Midbrain (tissue), 1 donor: ENCODE data around the gene PNMA5.

Experiments used
- DNase-seq: peaks from one replicate; lab custom pipeline; 2025; lab: John Stamatoyannopoulos, UW

Gene PNMA5

GRCh38 chrX:152958524-152959465, 35.1 kb downstream of the PNMA5 start:
- DNase-seq = peak; percentile 90

GRCh38 chrX:152958047-152958446, 35.9 kb downstream of the PNMA5 start:
- no peak for DNase-seq

- DNase-seq = no peak
Measured at GRCh38 chrX:152950786-152951185, 43.1 kb downstream of the PNMA5 start.

GRCh38 chrX:152949114-152949513, 44.8 kb downstream of the PNMA5 start:
- no peak for DNase-seq

GRCh38 chrX:152946681-152947080, 47.2 kb downstream of the PNMA5 start:
- no peak for DNase-seq

GRCh38 chrX:152945021-152945979, 48.6 kb downstream of the PNMA5 start:
- DNase-seq = no peak

- DNase-seq = no peak
Measured at GRCh38 chrX:152943826-152944225, 50.1 kb downstream of the PNMA5 start.

GRCh38 chrX:152942077-152942442, 51.9 kb downstream of the PNMA5 start:
- DNase-seq = no peak

GRCh38 chrX:152941328-152942076, 52.4 kb downstream of the PNMA5 start:
- DNase-seq = peak; percentile 90
